Right lung (tissue), 5 donors: ENCODE results near the gene ACSS1. TPM values are rescaled to one million over a fixed set of nuclear protein-coding genes. Genes with fewer than 3 reads are reported as not detected.

ENCODE experiments used
- DNase-seq, 2 donors: peaks; one replicate each; pipeline ENCODE4 v3.0.0-alpha.2; 2013
- polyA plus RNA-seq, 5 donors: library from polyadenylated mRNA; unstranded; fragments of 120-200 nt; gene quantifications; one replicate each; pipeline versions ENCODE4 v1.2.1 to v1.2.3, GENCODE V29; 2013; ENCODE audit warnings: inconsistent platforms in 1 of 5, low replicate concordance in 1 of 5; ENCODE audit not compliant: insufficient read length in 5 of 5, insufficient read depth in 1 of 5

ACSS1 gene
- polyA plus RNA-seq, 5 donors: 36.0 to 45.9 (median 39.1) TPM

GRCh38 chr20:25032478-25033264, 25.3 kb downstream of the ACSS1 start:
- DNase-seq: no peak

GRCh38 chr20:25032065-25032477, 25.9 kb downstream of the ACSS1 start:
- DNase-seq: no peak

GRCh38 chr20:25031241-25031640, 26.7 kb downstream of the ACSS1 start:
- no peak for DNase-seq

- no peak for DNase-seq
Observed at GRCh38 chr20:25030649-25031207, 27.2 kb downstream of the ACSS1 start.

GRCh38 chr20:25030007-25030648, 27.8 kb downstream of the ACSS1 start:
- DNase-seq: no peak

GRCh38 chr20:25025986-25026605, 31.8 kb downstream of the ACSS1 start:
- DNase-seq: no peak

GRCh38 chr20:25025091-25025861, 32.7 kb downstream of the ACSS1 start:
- no peak for DNase-seq

GRCh38 chr20:25024171-25024570, 33.8 kb downstream of the ACSS1 start:
- no peak for DNase-seq

- no peak for DNase-seq
Observed at GRCh38 chr20:25023356-25023755, 34.6 kb downstream of the ACSS1 start.

- DNase-seq: no peak
Observed at GRCh38 chr20:25022680-25023079, 35.3 kb downstream of the ACSS1 start.

- DNase-seq: no peak
Observed at GRCh38 chr20:25021336-25021735, 36.6 kb downstream of the ACSS1 start.

GRCh38 chr20:25020901-25021301, 37.0 kb downstream of the ACSS1 start:
- DNase-seq: no peak

GRCh38 chr20:25020345-25020744, 37.6 kb downstream of the ACSS1 start:
- no peak for DNase-seq

- no peak for DNase-seq
Observed at GRCh38 chr20:25019381-25020155, 38.4 kb downstream of the ACSS1 start.

GRCh38 chr20:25018841-25019240, 39.1 kb downstream of the ACSS1 start:
- DNase-seq: no peak

GRCh38 chr20:25018425-25018824, 39.5 kb downstream of the ACSS1 start:
- DNase-seq: no peak

- peak in 1 of 2 donors; percentile 46 for DNase-seq
Observed at GRCh38 chr20:25017257-25017803, 40.6 kb downstream of the ACSS1 start.

GRCh38 chr20:25016471-25016870, 41.5 kb downstream of the ACSS1 start:
- no peak for DNase-seq

- no peak for DNase-seq
Observed at GRCh38 chr20:25015986-25016385, 42.0 kb downstream of the ACSS1 start.

- no peak for DNase-seq
Observed at GRCh38 chr20:25014816-25015215, 43.1 kb downstream of the ACSS1 start.
